Activated naive CD8-positive, alpha-beta T cell treated with anti-CD3 and anti-CD28 coated beads, Interleukin-2, amount 10 ng/mL, durations not matched to agents 7 days and 5 days (primary cell): ENCODE data around the gene FAM81B. TPM values are rescaled to one million over a fixed set of nuclear protein-coding genes. Genes with fewer than 3 reads are reported as not detected.
"Not testable (repeated sequence)": the region's sequence is repeated elsewhere in the genome, so short reads cannot be mapped to it uniquely, and the experiment has no call there.

ENCODE experiments used
- ATAC-seq: fragments of 150-1000 bp; cut with Tn5 transposase; one replicate; pipeline ENCODE4 v1.10.0; 2021; ENCODE audit warnings: low read depth, moderate library complexity
- POLR2A ChIA-PET: fragments of 350-600 bp; sonication (Branson Sonifier 250); formaldehyde crosslinking; loops from one replicate; lab custom pipeline; 2021; ENCODE audit warnings: antibody characterized with exemption; lab: Charles Lee
- DNase-seq: peaks from one replicate; pipeline ENCODE4 v3.0.0; 2021
- H3K27ac Mint-ChIP-seq: one replicate; pipeline ENCODE4 v1.8.0; 2022; ENCODE audit warnings: mild to moderate bottlenecking, mixed read lengths
- H3K27me3 Mint-ChIP-seq: one replicate; pipeline ENCODE4 v1.8.0; 2022; ENCODE audit warnings: mild to moderate bottlenecking, moderate library complexity, mixed read lengths
- H3K36me3 Mint-ChIP-seq: one replicate; pipeline ENCODE4 v1.8.0; 2021; ENCODE audit warnings: mild to moderate bottlenecking, mixed read lengths
- H3K4me1 Mint-ChIP-seq: one replicate; pipeline ENCODE4 v1.8.0; 2021; ENCODE audit warnings: mixed read lengths
- H3K4me3 Mint-ChIP-seq: one replicate; pipeline ENCODE4 v1.8.0; 2022; ENCODE audit warnings: mild to moderate bottlenecking, moderate library complexity, mixed read lengths
- H3K9me3 Mint-ChIP-seq: one replicate; pipeline ENCODE4 v1.8.0; 2021; ENCODE audit warnings: mixed read lengths
- total RNA-seq, 2 experiments: library from RNA; stranded (reverse); gene quantifications; one replicate each; pipeline ENCODE4 v1.2.3, GENCODE V29; 2021

Gene FAM81B
- total RNA-seq = not detected

- H3K4me1 Mint-ChIP-seq = no peaks in the 10 kb centered on the region
- H3K27me3 Mint-ChIP-seq = peaks cover 3% of the 10 kb centered on the region
- ATAC-seq = no peak
- DNase-seq = no peak
- H3K4me3 Mint-ChIP-seq = no peak within 1 kb of the TSS
- no peaks in the 10 kb centered on the region for H3K9me3 Mint-ChIP-seq
- POLR2A ChIA-PET = interaction anchor here (0.6 kb wide), 1 partner anchor 1639 kb away, joined by 3 read pairs; no protein-coding TSS in a partner anchor
- no peaks in the 10 kb centered on the region for H3K36me3 Mint-ChIP-seq
- H3K27ac Mint-ChIP-seq = no peak within 1 kb of the TSS
Measured at GRCh38 chr5:95390812-95391492, at the start of gene FAM81B. TSS of gene FAM81B (plus strand) at chr5:95391366. CDS start at chr5:95391390, 24 bp downstream.

GRCh38 chr5:95341444-95341843 is 49.7 kb upstream of the FAM81B start:
- ATAC-seq, H3K27ac Mint-ChIP-seq, H3K4me1 Mint-ChIP-seq, H3K4me3 Mint-ChIP-seq, POLR2A ChIA-PET, H3K9me3 Mint-ChIP-seq, H3K36me3 Mint-ChIP-seq, DNase-seq, H3K27me3 Mint-ChIP-seq: not testable (repeated sequence)

GRCh38 chr5:95347506-95348120 is 43.6 kb upstream of the FAM81B start:
- POLR2A ChIA-PET = no interaction called here
- no peak for ATAC-seq
- Mint-ChIP-seq H3K36me3 (no peaks in the 10 kb centered on the region), H3K27ac (no peak overlapping the region), H3K27me3 (peaks cover 4% of the 10 kb centered on the region), H3K4me1 (no peaks in the 10 kb centered on the region), H3K9me3 (peaks cover 1% of the 10 kb centered on the region), H3K4me3 (no peak overlapping the region)
- DNase-seq = no peak

- Mint-ChIP-seq H3K27me3 (peaks cover 6% of the 10 kb centered on the region), H3K36me3 (no peaks in the 10 kb centered on the region), H3K27ac (no peak overlapping the region), H3K4me3 (no peak overlapping the region), H3K4me1 (no peaks in the 10 kb centered on the region), H3K9me3 (peaks cover 1% of the 10 kb centered on the region)
- no peak for ATAC-seq
- POLR2A ChIA-PET = no interaction called here
- no peak for DNase-seq
Measured at GRCh38 chr5:95350631-95351030, 40.5 kb upstream of the FAM81B start.

GRCh38 chr5:95352691-95353090 is 38.5 kb upstream of the FAM81B start:
- peaks cover 3% of the 10 kb centered on the region for H3K9me3 Mint-ChIP-seq
- peaks cover 2% of the 10 kb centered on the region for H3K27me3 Mint-ChIP-seq
- no peaks in the 10 kb centered on the region for H3K4me1 Mint-ChIP-seq
- no peaks in the 10 kb centered on the region for H3K36me3 Mint-ChIP-seq
- POLR2A ChIA-PET = no interaction called here
- H3K4me3 Mint-ChIP-seq = no peak overlapping the region
- no peak overlapping the region for H3K27ac Mint-ChIP-seq
- no peak for ATAC-seq
- no peak for DNase-seq

GRCh38 chr5:95358320-95358719 is 32.8 kb upstream of the FAM81B start:
- Mint-ChIP-seq H3K27me3 (no peaks in the 10 kb centered on the region), H3K4me1 (no peaks in the 10 kb centered on the region), H3K9me3 (peaks cover 4% of the 10 kb centered on the region), H3K36me3 (no peaks in the 10 kb centered on the region), H3K27ac (no peak overlapping the region), H3K4me3 (no peak overlapping the region)
- POLR2A ChIA-PET = no interaction called here
- no peak for DNase-seq
- ATAC-seq = no peak

GRCh38 chr5:95358848-95359247 is 32.3 kb upstream of the FAM81B start:
- Mint-ChIP-seq H3K27ac (no peak overlapping the region), H3K4me3 (no peak overlapping the region), H3K9me3 (peaks cover 4% of the 10 kb centered on the region), H3K27me3 (no peaks in the 10 kb centered on the region), H3K4me1 (no peaks in the 10 kb centered on the region), H3K36me3 (no peaks in the 10 kb centered on the region)
- DNase-seq (no peak), ATAC-seq (no peak)
- POLR2A ChIA-PET = no interaction called here

- H3K36me3 Mint-ChIP-seq, H3K27ac Mint-ChIP-seq, H3K4me1 Mint-ChIP-seq, DNase-seq, ATAC-seq, POLR2A ChIA-PET, H3K27me3 Mint-ChIP-seq, H3K4me3 Mint-ChIP-seq, H3K9me3 Mint-ChIP-seq: not testable (repeated sequence)
Measured at GRCh38 chr5:95360667-95361066, 30.5 kb upstream of the FAM81B start.

GRCh38 chr5:95365302-95366095 is 25.7 kb upstream of the FAM81B start:
- H3K4me3 Mint-ChIP-seq = no peak overlapping the region
- H3K9me3 Mint-ChIP-seq = peaks cover 6% of the 10 kb centered on the region
- no peaks in the 10 kb centered on the region for H3K36me3 Mint-ChIP-seq
- no peak for DNase-seq
- POLR2A ChIA-PET = no interaction called here
- ATAC-seq = no peak
- H3K4me1 Mint-ChIP-seq = no peaks in the 10 kb centered on the region
- H3K27ac Mint-ChIP-seq = no peak overlapping the region
- peaks cover 3% of the 10 kb centered on the region for H3K27me3 Mint-ChIP-seq

GRCh38 chr5:95369782-95370181 is 21.4 kb upstream of the FAM81B start:
- Mint-ChIP-seq H3K9me3 (peaks cover 4% of the 10 kb centered on the region), H3K4me3 (no peak overlapping the region), H3K27me3 (peaks cover 3% of the 10 kb centered on the region), H3K4me1 (no peaks in the 10 kb centered on the region), H3K27ac (no peak overlapping the region), H3K36me3 (no peaks in the 10 kb centered on the region)
- DNase-seq (no peak), ATAC-seq (no peak)
- POLR2A ChIA-PET = no interaction called here

GRCh38 chr5:95374061-95374460 is 17.1 kb upstream of the FAM81B start:
- POLR2A ChIA-PET = no interaction called here
- no peak for ATAC-seq
- Mint-ChIP-seq H3K36me3 (peaks cover 1% of the 10 kb centered on the region), H3K27ac (no peak overlapping the region), H3K27me3 (peaks cover 2% of the 10 kb centered on the region), H3K9me3 (peaks cover 2% of the 10 kb centered on the region), H3K4me3 (no peak overlapping the region), H3K4me1 (no peaks in the 10 kb centered on the region)
- DNase-seq = no peak

- H3K4me3 Mint-ChIP-seq = no peak overlapping the region
- peaks cover 1% of the 10 kb centered on the region for H3K36me3 Mint-ChIP-seq
- ATAC-seq (no peak), DNase-seq (no peak)
- H3K4me1 Mint-ChIP-seq = peaks cover 7% of the 10 kb centered on the region
- POLR2A ChIA-PET = no interaction called here
- H3K9me3 Mint-ChIP-seq = peaks cover 2% of the 10 kb centered on the region
- no peak overlapping the region for H3K27ac Mint-ChIP-seq
- H3K27me3 Mint-ChIP-seq = no peaks in the 10 kb centered on the region
Measured at GRCh38 chr5:95375591-95375990, 15.6 kb upstream of the FAM81B start.

- Mint-ChIP-seq H3K27ac (no peak overlapping the region), H3K27me3 (no peaks in the 10 kb centered on the region), H3K4me3 (no peak overlapping the region), H3K36me3 (peaks cover 1% of the 10 kb centered on the region), H3K4me1 (peaks cover 7% of the 10 kb centered on the region), H3K9me3 (peaks cover 2% of the 10 kb centered on the region)
- ATAC-seq (no peak), DNase-seq (no peak)
- POLR2A ChIA-PET = no interaction called here
Measured at GRCh38 chr5:95379133-95379532, 12.0 kb upstream of the FAM81B start.
